Tibial artery (tissue), 4 donors: ENCODE measurements around the gene GRIN2D.
A peak's percentile ranks its signal among the peaks of the same experiment; 100 is the strongest.

Experiments
- DNase-seq, 2 donors: peaks; one replicate each; pipeline ENCODE4 v3.0.0-alpha.2; 2019
- H3K27ac ChIP-seq, 2 donors: fragments of 200-600 bp; sonication (generic) in 1 of 2; 1 replicate in 1 of 2; 2 replicates in 1 of 2; pipeline ENCODE4 v1.5.1; 2018 to 2019; ENCODE audit warnings: mild to moderate bottlenecking in 1 of 2
- H3K27me3 ChIP-seq, 2 donors: fragments of 200-600 bp; sonication (generic) in 1 of 2; one replicate each; pipeline versions ENCODE4 v1.5.1 to v1.6.0; 2016 to 2019
- H3K36me3 ChIP-seq, 3 donors: fragments of 200-600 bp; sonication (generic) in 2 of 3; one replicate each; pipeline ENCODE4 v1.5.1; 2016 to 2019; ENCODE audit warnings: mild to moderate bottlenecking in 2 of 3
- H3K4me1 ChIP-seq, 4 donors: fragments of 200-600 bp; sonication (generic) in 2 of 4; 1 replicate in 3 of 4; 2 replicates in 1 of 4; pipeline ENCODE4 v1.5.1; 2016 to 2019
- H3K4me3 ChIP-seq, 2 donors: fragments of 200-600 bp; sonication (generic) in 1 of 2; 1 replicate in 1 of 2; 2 replicates in 1 of 2; pipeline ENCODE4 v1.5.1; 2018 to 2019; ENCODE audit warnings: mild to moderate bottlenecking in 2 of 2
- H3K9me3 ChIP-seq, 3 donors: fragments of 200-600 bp; sonication (generic) in 1 of 3; one replicate each; pipeline ENCODE4 v1.5.1; 2016 to 2019
- CTCF ChIP-seq, 2 experiments: fragments of 200-600 bp in 1 of 2; fragments of 450-650 bp in 1 of 2; IDR thresholded peaks; one replicate each; pipeline ENCODE4 v1.5.1; 2017 to 2019; ENCODE audit warnings: antibody characterized with exemption in 2 of 2, mild to moderate bottlenecking in 1 of 2, moderate library complexity in 1 of 2
- intact Hi-C: fragments of 100-400 bp; cut with DNase I; formaldehyde crosslinking; loops from one replicate; pipeline ENCODE4 v1.15.0; 2023; ENCODE audit warnings: low total_unique reads

Gene GRIN2D

GRCh38 chr19:48381178-48381950 is 12.1 kb upstream of the GRIN2D start:
- H3K9me3 ChIP-seq: no peaks in the 10 kb centered on the region
- H3K36me3 ChIP-seq: peaks cover 42 to 61% (median 52%) of the 10 kb centered on the region in 3 donors
- no peak for DNase-seq
- H3K27ac ChIP-seq: no peak overlapping the region
- H3K27me3 ChIP-seq: no peaks in the 10 kb centered on the region
- no peak for TF ChIP-seq CTCF (IDR thresholded peaks at IDR 0.05)
- intact Hi-C loops: no loop called here
- no peak overlapping the region for H3K4me3 ChIP-seq
- H3K4me1 ChIP-seq: no peaks in the 10 kb centered on the region

DNA sequence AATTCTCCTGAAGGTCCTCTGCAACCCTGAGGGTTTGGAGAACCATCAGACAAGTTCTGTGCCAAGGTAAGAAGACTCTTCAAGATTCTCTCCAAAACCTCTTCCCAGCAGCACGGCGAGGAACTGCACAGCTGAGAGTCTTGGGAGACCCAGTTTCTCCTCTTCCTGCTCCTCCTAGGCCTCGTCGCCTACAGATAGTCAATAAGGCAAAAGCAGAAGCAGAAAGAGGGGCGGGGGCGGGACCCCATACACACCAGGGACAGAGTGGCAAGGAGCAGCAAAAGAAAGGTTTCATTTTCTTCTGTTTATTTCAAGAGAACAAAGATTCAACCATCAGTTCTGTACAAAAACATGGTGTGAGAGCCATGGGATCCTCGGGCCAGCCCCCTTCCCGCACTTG is 11.2 kb upstream of the GRIN2D start:
- Histone ChIP-seq H3K27me3 (no peaks in the 10 kb centered on the region), H3K9me3 (no peaks in the 10 kb centered on the region), H3K4me3 (no peak overlapping the region), H3K27ac (no peak overlapping the region), H3K4me1 (no peaks in the 10 kb centered on the region), H3K36me3 (peaks cover 51 to 70% (median 61%) of the 10 kb centered on the region in 3 donors)
- intact Hi-C loops: no loop called here
- no peak for TF ChIP-seq CTCF (IDR thresholded peaks at IDR 0.05)
- DNase-seq: no peak

GRCh38 chr19:48385461-48386087 is 7.9 kb upstream of the GRIN2D start:
- no peak for DNase-seq
- peaks cover 0 to 14% (median 8%) of the 10 kb centered on the region in 4 donors for H3K4me1 ChIP-seq
- no peak overlapping the region for H3K27ac ChIP-seq
- H3K27me3 ChIP-seq: no peaks in the 10 kb centered on the region
- TF ChIP-seq CTCF (IDR thresholded peaks at IDR 0.05): no peak
- no peaks in the 10 kb centered on the region for H3K9me3 ChIP-seq
- no peak overlapping the region for H3K4me3 ChIP-seq
- peaks cover 62 to 91% (median 80%) of the 10 kb centered on the region in 3 donors for H3K36me3 ChIP-seq
- intact Hi-C loops: no loop called here

- intact Hi-C loops: loop anchor here (1.0 kb wide), 1 partner anchor 27 kb away; no protein-coding TSS in a partner anchor
- no peak for DNase-seq
- no peaks in the 10 kb centered on the region for H3K9me3 ChIP-seq
- no peak overlapping the region for H3K4me3 ChIP-seq
- H3K27ac ChIP-seq: no peak overlapping the region
- peaks cover 61 to 77% (median 72%) of the 10 kb centered on the region in 3 donors for H3K36me3 ChIP-seq
- no peaks in the 10 kb centered on the region for H3K27me3 ChIP-seq
- TF ChIP-seq CTCF (IDR thresholded peaks at IDR 0.05): no peak
- H3K4me1 ChIP-seq: peaks cover 0 to 15% (median 9%) of the 10 kb centered on the region in 4 donors
These were observed 6.5 kb upstream of the GRIN2D start for GRCh38 chr19:48386981-48387380.

DNA sequence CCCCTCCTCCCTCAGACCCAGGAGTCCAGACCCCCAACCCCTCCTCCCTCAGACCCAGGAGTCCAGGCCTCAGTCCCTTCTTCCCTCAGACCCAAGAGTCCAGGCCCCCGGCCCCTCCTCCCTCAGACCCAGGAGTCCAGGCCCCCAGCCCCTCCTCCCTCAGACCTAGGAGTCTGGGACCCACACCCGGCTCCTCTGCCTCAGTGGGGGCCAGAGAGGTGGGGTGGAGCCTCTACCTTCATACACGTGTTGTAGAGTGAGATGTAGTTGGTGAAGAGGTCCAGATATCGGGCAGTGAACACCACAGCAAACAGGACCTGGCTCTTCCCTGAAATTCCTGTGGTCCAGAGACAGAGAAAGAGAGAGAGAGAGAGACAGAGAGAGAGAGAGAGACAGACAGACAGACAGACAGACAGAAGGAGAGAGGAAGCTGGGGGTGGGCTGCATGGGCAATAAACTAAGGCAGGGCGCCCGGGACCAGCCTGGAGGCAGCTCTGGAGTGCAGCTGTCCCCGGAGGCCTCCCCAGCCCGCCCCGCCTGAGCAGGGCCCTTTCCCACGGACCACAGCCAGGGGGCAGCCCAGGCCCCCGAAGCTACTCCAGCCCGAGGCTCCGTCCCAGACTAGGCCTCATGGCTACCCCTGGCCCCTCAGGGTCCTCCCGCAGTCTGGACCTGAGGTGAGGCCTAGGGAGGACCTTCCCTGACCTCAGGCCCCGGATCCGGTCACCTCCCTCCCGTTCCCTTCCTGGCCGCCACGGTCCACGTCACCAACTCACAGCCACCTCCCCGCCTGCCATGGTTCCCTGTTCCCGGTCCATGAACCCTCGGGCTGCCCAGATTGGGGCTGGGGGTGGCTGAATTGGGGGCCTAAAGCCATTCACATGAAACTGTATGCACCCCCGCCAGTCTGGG is 3.0 kb upstream of the GRIN2D start:
- TF ChIP-seq CTCF (IDR thresholded peaks at IDR 0.05): peak; percentile 67 to 73
- DNase-seq: peak; percentile 53 to 83
- Histone ChIP-seq H3K27ac (peak overlapping the region; percentile 90 to 91), H3K36me3 (peaks cover 28 to 42% (median 38%) of the 10 kb centered on the region in 3 donors), H3K4me1 (peaks cover 0 to 32% (median 21%) of the 10 kb centered on the region in 4 donors), H3K4me3 (peak overlapping the region; percentile 72 to 93), H3K27me3 (peaks cover 4 to 34% of the 10 kb centered on the region in 2 donors), H3K9me3 (no peaks in the 10 kb centered on the region)
- intact Hi-C loops: no loop called here
